Activated effector memory CD4-positive, alpha-beta T cell treated with anti-CD3 and anti-CD28 coated beads, Interleukin-2, amount 50 U/mL, for 16 hours (primary cell): Measurements from ENCODE around the gene PAMR1.

Source experiments
- DNase-seq: peaks from one replicate; pipeline ENCODE4 v3.0.0-alpha.2; 2020

The PAMR1 gene

DNA sequence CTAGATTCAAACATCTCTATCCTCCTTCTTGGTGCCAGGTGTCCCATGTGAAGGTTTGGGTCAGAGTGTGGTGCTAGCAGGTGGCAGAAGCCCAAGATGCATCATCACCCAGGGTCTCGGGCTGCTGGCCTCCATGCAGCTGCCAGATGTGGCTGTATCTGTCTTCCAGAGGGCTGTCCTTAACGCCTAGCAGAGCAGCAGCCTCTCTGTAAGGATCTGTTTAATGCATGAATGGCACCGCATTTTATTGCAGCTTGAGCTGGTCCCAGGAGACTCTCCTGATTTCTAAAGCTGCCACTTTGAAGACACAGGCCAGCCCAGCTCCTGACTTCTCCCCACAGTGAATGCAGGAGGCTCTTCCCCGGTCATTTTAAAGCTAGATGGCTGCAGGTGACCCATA is 132.3 kb downstream of the PAMR1 start:
- DNase-seq = no peak

GRCh38 chr11:35391922-35392688 is 133.3 kb downstream of the PAMR1 start:
- DNase-seq = peak; percentile 94

DNA sequence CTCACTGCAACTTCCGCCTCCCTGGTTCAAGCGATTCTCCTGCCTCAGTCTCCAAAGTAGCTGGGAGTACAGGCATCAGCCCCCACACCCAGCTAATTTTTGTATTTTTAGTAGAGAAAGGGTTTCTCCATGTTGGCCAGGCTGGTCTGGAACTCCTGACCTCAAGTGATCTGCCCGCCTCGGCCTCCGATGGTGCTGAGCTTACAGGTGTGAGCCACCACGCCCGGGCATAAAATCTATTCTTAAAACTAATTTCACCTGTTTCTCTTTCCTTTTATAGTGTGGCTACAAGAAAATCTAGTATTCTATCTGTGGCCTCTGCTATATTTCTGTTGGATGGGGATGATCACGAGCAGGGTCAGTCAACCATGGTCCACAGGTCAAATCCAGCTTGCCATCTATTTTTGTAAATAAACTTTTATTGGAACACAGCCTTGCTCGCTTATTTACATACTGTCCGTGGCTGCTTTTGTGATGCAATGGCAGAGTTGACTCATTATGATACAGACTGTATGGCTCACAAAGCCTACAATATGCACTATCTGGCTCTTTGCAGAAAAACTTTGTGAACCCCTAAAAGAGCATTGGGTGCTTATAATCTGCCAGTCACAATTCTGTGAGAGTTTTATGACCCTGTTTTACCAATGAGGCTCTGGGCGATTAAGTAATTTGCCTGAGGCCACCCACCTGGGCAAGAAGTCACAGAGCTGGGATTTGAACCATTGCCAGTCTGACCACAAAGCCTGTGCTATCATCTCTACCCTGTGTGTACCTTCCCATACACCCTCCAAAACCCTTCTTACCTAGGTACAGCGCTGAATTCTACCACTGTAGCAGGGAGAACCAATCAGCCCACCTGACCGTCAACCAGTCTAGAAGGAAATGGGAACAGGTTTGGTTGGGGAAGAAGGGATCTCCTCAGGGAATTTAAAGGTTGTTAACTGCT is 134.4 kb downstream of the PAMR1 start:
- DNase-seq = no peak

GRCh38 chr11:35389897-35390465 is 135.4 kb downstream of the PAMR1 start:
- no peak for DNase-seq

DNA sequence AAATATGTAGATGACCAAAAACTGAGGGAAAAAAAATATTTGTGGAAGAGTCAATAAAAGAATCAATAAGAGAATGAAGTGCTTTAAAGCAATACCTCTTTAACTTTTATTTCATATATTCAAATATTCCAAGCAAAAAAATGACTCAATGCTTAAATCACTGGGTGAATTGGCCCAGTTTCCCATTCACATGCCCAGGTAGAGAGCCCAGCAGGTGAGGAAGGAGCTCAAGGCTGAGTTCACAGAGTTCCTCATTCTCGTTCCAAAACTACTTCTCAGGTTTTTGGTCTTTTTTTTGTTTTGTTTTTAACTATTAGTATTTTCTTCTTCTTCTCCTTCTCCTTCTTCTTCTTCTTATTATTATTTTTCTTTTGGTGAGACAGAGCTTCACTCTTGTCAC is 136.3 kb downstream of the PAMR1 start:
- DNase-seq = no peak

GRCh38 chr11:35388061-35388460 is 137.4 kb downstream of the PAMR1 start:
- no peak for DNase-seq

DNA sequence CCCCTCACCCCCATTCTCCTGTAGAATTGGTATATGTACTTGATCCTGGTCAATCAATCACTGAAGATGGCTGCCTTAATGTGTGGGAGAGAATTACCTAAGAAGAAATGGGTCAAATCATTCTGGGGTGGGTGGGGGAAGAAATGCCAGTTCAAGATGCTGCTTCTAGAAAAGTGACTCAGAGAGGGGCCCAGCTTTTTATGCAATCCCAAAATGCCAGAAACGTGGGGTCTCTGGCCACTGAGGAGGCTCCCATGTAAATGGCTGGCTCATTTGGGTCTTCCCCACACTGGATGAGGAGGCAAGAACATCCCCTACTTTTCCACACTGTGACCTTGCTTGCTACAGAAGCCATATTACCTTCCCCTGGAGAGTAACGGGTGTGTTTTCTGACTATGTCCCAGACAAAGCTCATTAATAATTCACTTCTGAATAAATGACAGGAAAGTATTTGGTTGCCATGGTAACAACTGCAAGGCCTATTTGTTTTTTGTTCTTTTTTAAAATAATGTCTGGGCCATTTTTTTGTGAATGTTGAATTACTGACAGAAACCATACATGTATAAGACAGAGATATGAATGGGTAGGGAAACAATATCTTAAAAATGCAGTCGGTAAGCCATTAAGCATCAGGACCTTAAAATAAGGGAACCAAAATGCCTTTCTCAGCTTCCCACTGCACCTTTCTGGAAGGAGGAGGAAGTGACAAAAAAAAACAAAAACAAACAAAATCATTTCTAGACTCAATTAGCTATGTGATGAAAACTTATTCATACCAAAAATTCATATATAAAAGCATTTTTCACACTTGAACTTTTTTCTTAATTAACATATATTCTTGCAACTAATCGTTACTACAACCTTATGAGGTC is 138.1 kb downstream of the PAMR1 start:
- no peak for DNase-seq

GRCh38 chr11:35383953-35384352 is 141.5 kb downstream of the PAMR1 start:
- no peak for DNase-seq
